OCI-LY1 (cell line): ENCODE results near the gene PI4KA.

Source experiments
- EZH2 ChIP-seq: fragments of 200-600 bp; sonication (generic), shearing (Covaris generic); IDR thresholded peaks from 2 replicates; pipeline ENCODE4 v1.8.0; 2017; ENCODE audit warnings: borderline replicate concordance, mixed run types, mild to moderate bottlenecking, antibody characterized with exemption, low read length, moderate library complexity, mixed read lengths
- TF ChIP-seq, protein P1 (sequence below): fragments of 200-600 bp; sonication (generic), shearing (Covaris generic); IDR thresholded peaks from 2 replicates; pipeline ENCODE4 v1.5.1; 2017; ENCODE audit warnings: mild to moderate bottlenecking, antibody characterized with exemption, low read length, moderate library complexity, mixed read lengths

DNA sequence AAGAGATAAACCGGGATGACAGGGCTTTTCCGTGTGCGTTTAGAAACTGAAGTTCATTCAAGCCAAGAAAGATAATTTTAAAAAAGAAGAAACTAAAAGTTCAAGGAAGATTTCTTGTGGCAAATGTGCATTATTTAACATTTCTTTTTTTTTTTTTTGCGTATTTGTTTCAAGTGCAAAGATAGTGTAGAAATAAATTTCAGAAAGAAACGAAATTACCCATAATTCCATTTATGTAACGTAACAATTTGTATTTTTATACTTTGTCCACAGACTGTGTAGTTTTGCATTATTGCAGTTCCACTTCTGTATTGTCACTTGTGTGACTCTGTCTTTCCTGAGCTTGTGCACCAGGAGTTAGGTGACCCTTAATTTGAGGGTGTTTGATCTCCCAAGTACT lies 24.2 kb upstream of the PI4KA start:
- TF ChIP-seq, protein P1, sequence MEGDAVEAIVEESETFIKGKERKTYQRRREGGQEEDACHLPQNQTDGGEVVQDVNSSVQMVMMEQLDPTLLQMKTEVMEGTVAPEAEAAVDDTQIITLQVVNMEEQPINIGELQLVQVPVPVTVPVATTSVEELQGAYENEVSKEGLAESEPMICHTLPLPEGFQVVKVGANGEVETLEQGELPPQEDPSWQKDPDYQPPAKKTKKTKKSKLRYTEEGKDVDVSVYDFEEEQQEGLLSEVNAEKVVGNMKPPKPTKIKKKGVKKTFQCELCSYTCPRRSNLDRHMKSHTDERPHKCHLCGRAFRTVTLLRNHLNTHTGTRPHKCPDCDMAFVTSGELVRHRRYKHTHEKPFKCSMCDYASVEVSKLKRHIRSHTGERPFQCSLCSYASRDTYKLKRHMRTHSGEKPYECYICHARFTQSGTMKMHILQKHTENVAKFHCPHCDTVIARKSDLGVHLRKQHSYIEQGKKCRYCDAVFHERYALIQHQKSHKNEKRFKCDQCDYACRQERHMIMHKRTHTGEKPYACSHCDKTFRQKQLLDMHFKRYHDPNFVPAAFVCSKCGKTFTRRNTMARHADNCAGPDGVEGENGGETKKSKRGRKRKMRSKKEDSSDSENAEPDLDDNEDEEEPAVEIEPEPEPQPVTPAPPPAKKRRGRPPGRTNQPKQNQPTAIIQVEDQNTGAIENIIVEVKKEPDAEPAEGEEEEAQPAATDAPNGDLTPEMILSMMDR = no peak
- no peak for TF ChIP-seq EZH2
